Fibroblast of lung (primary cell): ENCODE measurements around the gene CTSW. TPM values are rescaled to one million over a fixed set of nuclear protein-coding genes. Genes with fewer than 3 reads are reported as not detected.
A peak's percentile ranks its signal among the peaks of the same experiment; 100 is the strongest.

Experiments
- DNase-seq, 2 donors: peaks; one replicate each; pipeline versions ENCODE4 v3.0.0 to v3.0.0-alpha.2; 2010; ENCODE audit warnings: low read depth in 2 of 2
- H2AFZ ChIP-seq: 2 replicates; pipeline ENCODE4 v1.5.1; 2012; ENCODE audit warnings: low read length, control low read depth, inconsistent platforms
- H3K27ac ChIP-seq: 2 replicates; pipeline ENCODE4 v1.5.1; 2011; ENCODE audit warnings: low read length, control low read depth; ENCODE audit not compliant: insufficient read depth
- H3K27me3 ChIP-seq: 2 replicates; pipeline ENCODE4 v1.5.1; 2011; ENCODE audit warnings: mild to moderate bottlenecking, low read length; ENCODE audit not compliant: control insufficient read depth, insufficient read depth
- H3K36me3 ChIP-seq: 2 replicates; pipeline ENCODE4 v1.5.1; 2011; ENCODE audit warnings: low read length; ENCODE audit not compliant: control insufficient read depth, insufficient read depth
- H3K4me1 ChIP-seq: 2 replicates; pipeline ENCODE4 v1.5.1; 2011; ENCODE audit warnings: low read length; ENCODE audit not compliant: control insufficient read depth, insufficient read depth; ENCODE audit errors: extremely low read depth
- H3K4me2 ChIP-seq: 2 replicates; pipeline ENCODE4 v1.5.1; 2011; ENCODE audit warnings: low read length, control low read depth; ENCODE audit not compliant: insufficient read depth; ENCODE audit errors: extremely low read depth
- H3K4me3 ChIP-seq, 4 experiments: fragments of 200-600 bp in 1 of 4; sonication (generic) in 1 of 4; replicated peaks in 1 of 4; 2 replicates each; pipeline ENCODE4 v1.5.1; 2011 to 2016; ENCODE audit warnings: low read length in 4 of 4, low read depth in 3 of 4, mild to moderate bottlenecking in 3 of 4, control low read depth in 2 of 4, inconsistent platforms in 1 of 4, mixed read lengths in 1 of 4; ENCODE audit not compliant: insufficient read depth in 1 of 4; ENCODE audit errors: control extremely low read depth in 1 of 4
- H3K79me2 ChIP-seq: 2 replicates; pipeline ENCODE4 v1.5.1; 2012; ENCODE audit warnings: mild to moderate bottlenecking, low read length, inconsistent platforms; ENCODE audit not compliant: control insufficient read depth, insufficient read depth
- H3K9ac ChIP-seq: 2 replicates; pipeline ENCODE4 v1.5.1; 2011; ENCODE audit warnings: mild to moderate bottlenecking, low read length, control low read depth; ENCODE audit not compliant: insufficient read depth
- H3K9me3 ChIP-seq: 2 replicates; pipeline ENCODE4 v1.5.1; 2012; ENCODE audit warnings: low read depth, low read length; ENCODE audit not compliant: control insufficient read depth, insufficient read depth
- H4K20me1 ChIP-seq: 2 replicates; pipeline ENCODE4 v1.5.1; 2011; ENCODE audit warnings: low read length; ENCODE audit not compliant: control insufficient read depth, insufficient read depth; ENCODE audit errors: extremely low read depth
- CTCF ChIP-seq, 2 donors: IDR thresholded peaks in 1 of 2; conservative IDR thresholded peaks in 1 of 2; 1 replicate in 1 of 2; 2 replicates in 1 of 2; pipeline ENCODE4 v1.5.1; 2011 to 2012; ENCODE audit warnings: low read length in 2 of 2, control low read depth in 1 of 2, inconsistent platforms in 1 of 2, low read depth in 1 of 2, mild to moderate bottlenecking in 1 of 2
- EZH2 ChIP-seq: IDR thresholded peaks from 2 replicates; pipeline ENCODE4 v1.5.1; 2012; ENCODE audit warnings: low read length, control low read depth, mild to moderate bottlenecking; ENCODE audit errors: missing control alignments
- polyA plus RNA-seq, 2 donors: library from polyadenylated mRNA; depleted of rRNA in 1 of 2; stranded (reverse) in 1 of 2; unstranded in 1 of 2; fragments of >200 nt; gene quantifications; 2 replicates each; pipeline ENCODE4 v1.2.1, GENCODE V29; 2011 to 2012; ENCODE audit warnings: missing spikeins in 1 of 2
- total RNA-seq: library from RNA; depleted of rRNA; stranded (reverse); fragments of >200 nt; gene quantifications from 2 replicates; pipeline ENCODE4 v1.2.1, GENCODE V29; 2014

CTSW gene
- total and polyA plus RNA-seq, 2 donors (not counting 1 experiment from before 2014, with no cell fraction given), result not detected

- Histone ChIP-seq H4K20me1 (no peaks in the 10 kb centered on the region), H3K27ac (peak overlapping the region; percentile 100), H3K79me2 (peaks cover 38% of the 10 kb centered on the region), H3K36me3 (no peaks in the 10 kb centered on the region), H3K27me3 (no peaks in the 10 kb centered on the region), H3K9me3 (no peaks in the 10 kb centered on the region), H2AFZ (no peak overlapping the region), H3K4me3 (no peak overlapping the region), H3K4me1 (peaks cover 26% of the 10 kb centered on the region), H3K4me2 (peak overlapping the region; percentile 68), H3K9ac (peak overlapping the region; percentile 5)
- DNase-seq, result peak; percentile 78 to 90
- TF ChIP-seq CTCF (conservative IDR thresholded peaks at IDR 0.05 in 1 of 2, IDR thresholded peaks at IDR 0.05 in 1 of 2; ENCODE audit: low read depth in 1 of 2, low read length in 2 of 2) (no peak), EZH2 (no peak)
Observed at GRCh38 chr11:65903068-65903481, 23.4 kb downstream of the CTSW start.

GRCh38 chr11:65903715-65904114, 24.1 kb downstream of the CTSW start:
- H3K4me1 ChIP-seq, result peaks cover 26% of the 10 kb centered on the region
- H3K27me3 ChIP-seq, result no peaks in the 10 kb centered on the region
- H2AFZ ChIP-seq, result no peak overlapping the region
- TF ChIP-seq EZH2 (no peak), CTCF (conservative IDR thresholded peaks at IDR 0.05 in 1 of 2, IDR thresholded peaks at IDR 0.05 in 1 of 2; ENCODE audit: low read depth in 1 of 2, low read length in 2 of 2) (no peak)
- H3K36me3 ChIP-seq, result no peaks in the 10 kb centered on the region
- no peaks in the 10 kb centered on the region for H4K20me1 ChIP-seq
- DNase-seq, result no peak
- H3K4me3 ChIP-seq, result no peak overlapping the region
- H3K9me3 ChIP-seq, result no peaks in the 10 kb centered on the region
- peak overlapping the region; percentile 100 for H3K27ac ChIP-seq
- no peak overlapping the region for H3K4me2 ChIP-seq
- no peak overlapping the region for H3K9ac ChIP-seq
- H3K79me2 ChIP-seq, result peaks cover 32% of the 10 kb centered on the region

- peak in 1 of 2 donors; percentile 55 for DNase-seq
- peak overlapping the region; percentile 4 for H3K27ac ChIP-seq
- H3K4me1 ChIP-seq, result peaks cover 31% of the 10 kb centered on the region
- no peak overlapping the region for H3K4me2 ChIP-seq
- H3K9me3 ChIP-seq, result no peaks in the 10 kb centered on the region
- H4K20me1 ChIP-seq, result no peaks in the 10 kb centered on the region
- H3K4me3 ChIP-seq, result no peak overlapping the region
- no peak overlapping the region for H3K9ac ChIP-seq
- H2AFZ ChIP-seq, result no peak overlapping the region
- no peaks in the 10 kb centered on the region for H3K36me3 ChIP-seq
- peaks cover 9% of the 10 kb centered on the region for H3K79me2 ChIP-seq
- H3K27me3 ChIP-seq, result no peaks in the 10 kb centered on the region
- no peak for TF ChIP-seq EZH2
- TF ChIP-seq CTCF (conservative IDR thresholded peaks at IDR 0.05 in 1 of 2, IDR thresholded peaks at IDR 0.05 in 1 of 2; ENCODE audit: low read depth in 1 of 2, low read length in 2 of 2), result no peak
Observed at GRCh38 chr11:65906602-65907001, 27.0 kb downstream of the CTSW start.
